BE2C (cell line): ENCODE data around the gene BAIAP2L2. TPM values are rescaled to one million over a fixed set of nuclear protein-coding genes. Genes with fewer than 3 reads are reported as not detected.
"Not testable (repeated sequence)": the region's sequence is repeated elsewhere in the genome, so short reads cannot be mapped to it uniquely, and the experiment has no call there.

Source experiments
- DNase-seq: peaks from one replicate; pipeline ENCODE4 v3.0.0-alpha.2; 2020
- H3K27me3 ChIP-seq: fragments of 250-450 bp; sonication (Bioruptor Pico); 2 replicates; pipeline ENCODE4 v1.5.1; 2020; ENCODE audit warnings: mild to moderate bottlenecking
- H3K36me3 ChIP-seq: fragments of 250-450 bp; sonication (Bioruptor Pico); 2 replicates; pipeline ENCODE4 v1.5.1; 2020; ENCODE audit warnings: mild to moderate bottlenecking
- H3K4me1 ChIP-seq: fragments of 250-450 bp; sonication (Bioruptor Pico); 2 replicates; pipeline ENCODE4 v1.5.1; 2020
- H3K4me3 ChIP-seq: 2 replicates; pipeline ENCODE4 v1.5.1; 2011; ENCODE audit warnings: low read depth, low read length
- H3K9me3 ChIP-seq: fragments of 250-450 bp; sonication (Bioruptor Pico); 2 replicates; pipeline ENCODE4 v1.5.1; 2020
- CTCF ChIP-seq: IDR thresholded peaks from 2 replicates; pipeline ENCODE4 v1.5.1; 2012; ENCODE audit warnings: mild to moderate bottlenecking, low read depth, low read length
- polyA plus RNA-seq: library from polyadenylated mRNA; unstranded; fragments of >200 nt; gene quantifications from one replicate; pipeline ENCODE4 v1.2.1, GENCODE V29; 2012; ENCODE audit warnings: low read depth, missing spikeins; ENCODE audit not compliant: insufficient read length, insufficient read depth

BAIAP2L2 gene
- polyA plus RNA-seq: 0.39 TPM

GRCh38 chr22:38110008-38110862 is at the start of gene BAIAP2L2:
BAIAP2L2 (minus strand) TSS chr22:38110684; CDS start chr22:38110525, 159 bp downstream.
- Histone ChIP-seq H3K27me3 (no peaks in the 10 kb centered on the region), H3K9me3 (no peaks in the 10 kb centered on the region), H3K4me3 (no peak within 1 kb of the TSS), H3K4me1 (peaks cover 3% of the 10 kb centered on the region; the same call in 1 of the 2 replicates), H3K36me3 (no peaks in the 10 kb centered on the region)
- TF ChIP-seq CTCF: no peak
- DNase-seq: no peak

GRCh38 chr22:38155703-38156102 is 45.2 kb upstream of the BAIAP2L2 start:
- no peaks in the 10 kb centered on the region for H3K27me3 ChIP-seq
- no peak overlapping the region for H3K4me3 ChIP-seq
- no peaks in the 10 kb centered on the region for H3K9me3 ChIP-seq
- DNase-seq: no peak
- no peaks in the 10 kb centered on the region for H3K4me1 ChIP-seq
- no peak for TF ChIP-seq CTCF
- H3K36me3 ChIP-seq: no peaks in the 10 kb centered on the region

- H3K27me3 ChIP-seq, H3K4me1 ChIP-seq, DNase-seq: not testable (repeated sequence)
Measured at GRCh38 chr22:38154563-38154915, 44.1 kb upstream of the BAIAP2L2 start.

GRCh38 chr22:38153821-38154562 is 43.5 kb upstream of the BAIAP2L2 start:
- H3K9me3 ChIP-seq: no peaks in the 10 kb centered on the region
- DNase-seq: no peak
- no peaks in the 10 kb centered on the region for H3K4me1 ChIP-seq
- no peak overlapping the region for H3K4me3 ChIP-seq
- no peak; the same call in 1 of the 2 replicates for TF ChIP-seq CTCF
- no peaks in the 10 kb centered on the region for H3K27me3 ChIP-seq
- H3K36me3 ChIP-seq: no peaks in the 10 kb centered on the region

More at GRCh38 chr22:38154563-38154915, 44.1 kb upstream of the BAIAP2L2 start:
- H3K9me3 ChIP-seq, H3K4me3 ChIP-seq, H3K36me3 ChIP-seq: not testable (repeated sequence)

- no peak for DNase-seq
- Histone ChIP-seq H3K9me3 (no peaks in the 10 kb centered on the region), H3K4me1 (peaks cover 7% of the 10 kb centered on the region; the same call in 1 of the 2 replicates)
Measured at GRCh38 chr22:38151126-38151500, 40.6 kb upstream of the BAIAP2L2 start.

GRCh38 chr22:38148245-38148644 is 37.8 kb upstream of the BAIAP2L2 start:
- H3K9me3 ChIP-seq: no peaks in the 10 kb centered on the region
- H3K4me3 ChIP-seq: no peak overlapping the region
- no peaks in the 10 kb centered on the region for H3K36me3 ChIP-seq
- no peak for DNase-seq
- peaks cover 7% of the 10 kb centered on the region for H3K4me1 ChIP-seq
- TF ChIP-seq CTCF: no peak
- H3K27me3 ChIP-seq: no peaks in the 10 kb centered on the region

More at GRCh38 chr22:38151126-38151500, 40.6 kb upstream of the BAIAP2L2 start:
- Histone ChIP-seq H3K36me3 (no peaks in the 10 kb centered on the region), H3K27me3 (no peaks in the 10 kb centered on the region), H3K4me3 (no peak overlapping the region)
- no peak for TF ChIP-seq CTCF

GRCh38 chr22:38146166-38146565 is 35.7 kb upstream of the BAIAP2L2 start:
- H3K36me3 ChIP-seq, H3K27me3 ChIP-seq, H3K4me3 ChIP-seq, H3K9me3 ChIP-seq, DNase-seq: not testable (repeated sequence)
- H3K4me1 ChIP-seq: peaks cover 11% of the 10 kb centered on the region
